Endometrial microvascular endothelial cells (primary cell): Measurements from ENCODE around the gene RUVBL1. TPM values are rescaled to one million over a fixed set of nuclear protein-coding genes. Genes with fewer than 3 reads are reported as not detected.

ENCODE experiments used
- in situ Hi-C: cut with HindIII; loops from 2 replicates; pipeline ENCODE4 v1.10.0; 2017; ENCODE audit warnings: low sequenced_read_pairs, low pct_unique_long_range_greater_than_20kb; ENCODE audit errors: inconsistent ontology term
- total RNA-seq: library from RNA; depleted of rRNA; stranded (reverse); fragments of >200 nt; gene quantifications from one replicate; pipeline ENCODE4 v1.2.3, GENCODE V29; 2015; ENCODE audit errors: inconsistent ontology term

Gene RUVBL1
- total RNA-seq, 1 donor from 2014 or later: 78.2 TPM

- in situ Hi-C loops: no loop called here
Measured at GRCh38 chr3:128144512-128145187, 21.0 kb upstream of the RUVBL1 start.

GRCh38 chr3:128143496-128143895 lies 19.9 kb upstream of the RUVBL1 start:
- in situ Hi-C loops: no loop called here

- in situ Hi-C loops: no loop called here
Measured at GRCh38 chr3:128133273-128133883, 9.8 kb upstream of the RUVBL1 start.

- in situ Hi-C loops: no loop called here
Measured at GRCh38 chr3:128131897-128132646, 8.5 kb upstream of the RUVBL1 start.

- in situ Hi-C loops: no loop called here
Measured at GRCh38 chr3:128128251-128128650, 4.6 kb upstream of the RUVBL1 start.

- in situ Hi-C loops: no loop called here
Measured at GRCh38 chr3:128127236-128127635, 3.6 kb upstream of the RUVBL1 start.

GRCh38 chr3:128123156-128123537 lies 465 bp downstream of the RUVBL1 start:
- in situ Hi-C loops: no loop called here

GRCh38 chr3:128122013-128122412 lies 1.6 kb downstream of the RUVBL1 start:
- in situ Hi-C loops: no loop called here

GRCh38 chr3:128113817-128114794 lies 9.5 kb downstream of the RUVBL1 start:
- in situ Hi-C loops: no loop called here

GRCh38 chr3:128112357-128112968 lies 11.1 kb downstream of the RUVBL1 start:
- in situ Hi-C loops: no loop called here

- in situ Hi-C loops: no loop called here
Measured at GRCh38 chr3:128111147-128111546, 12.5 kb downstream of the RUVBL1 start.

- in situ Hi-C loops: no loop called here
Measured at GRCh38 chr3:128107834-128108233, 15.8 kb downstream of the RUVBL1 start.

GRCh38 chr3:128103136-128103676 lies 20.4 kb downstream of the RUVBL1 start:
- in situ Hi-C loops: no loop called here

- in situ Hi-C loops: no loop called here
Measured at GRCh38 chr3:128100638-128101037, 23.0 kb downstream of the RUVBL1 start.

- in situ Hi-C loops: no loop called here
Measured at GRCh38 chr3:128100161-128100560, 23.5 kb downstream of the RUVBL1 start.

- in situ Hi-C loops: no loop called here
Measured at GRCh38 chr3:128098234-128098633, 25.4 kb downstream of the RUVBL1 start.

- in situ Hi-C loops: no loop called here
Measured at GRCh38 chr3:128095222-128095703, 28.3 kb downstream of the RUVBL1 start.
